Measurements from ENCODE around the gene SOWAHB.

The SOWAHB gene

DNA sequence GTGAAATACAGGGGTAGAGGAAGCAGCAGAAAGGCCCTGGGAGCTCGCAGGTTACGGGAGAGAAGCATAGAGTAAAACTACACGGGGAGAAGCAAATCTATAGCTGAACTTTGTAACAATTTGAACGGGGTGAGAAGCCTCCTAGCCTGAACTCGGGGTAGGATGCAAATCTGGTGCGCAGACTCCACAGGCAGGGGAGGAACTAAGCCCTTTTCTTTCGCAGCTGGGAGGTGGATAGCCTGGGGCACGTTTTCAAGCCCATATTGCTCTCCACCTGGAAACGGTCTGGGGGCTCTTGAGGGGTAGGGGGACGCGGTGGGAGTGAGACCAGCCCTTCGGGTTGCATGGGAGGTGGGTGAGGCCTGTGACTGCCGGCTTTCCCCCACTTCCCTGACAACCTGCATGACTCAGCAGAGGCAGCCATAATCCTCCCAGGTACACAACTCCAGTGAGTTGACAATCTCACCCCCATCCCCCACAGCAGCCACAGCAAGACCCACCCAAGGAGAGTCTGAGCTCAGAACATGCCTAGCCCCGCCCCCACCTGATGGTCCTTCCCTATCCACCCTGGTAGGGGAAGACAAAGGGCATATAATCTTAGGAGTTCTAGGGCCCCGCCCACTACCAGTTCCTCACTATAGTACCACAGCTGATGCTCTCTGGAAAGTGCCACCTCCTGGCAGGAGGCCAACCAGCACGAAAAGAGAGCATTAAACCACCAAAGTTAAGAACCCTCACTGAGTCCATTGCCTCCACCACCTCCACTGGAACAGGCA, 29.9 kb downstream of the SOWAHB start:
- FAIRE-seq (no peak), DNase-seq (ENCODE audit: insufficient read length) (no peak)
- no peak for TF ChIP-seq POLR2A (IDR thresholded peaks at IDR 0.05; ENCODE audit: low read depth, low read length)
- no peak for TF ChIP-seq POLR2AphosphoS5 (IDR thresholded peaks at IDR 0.05; ENCODE audit: low read depth, low read length)
- TF ChIP-seq TAF1 (IDR thresholded peaks at IDR 0.05; ENCODE audit: borderline replicate concordance, low read depth, low read length) = no peak

DNA sequence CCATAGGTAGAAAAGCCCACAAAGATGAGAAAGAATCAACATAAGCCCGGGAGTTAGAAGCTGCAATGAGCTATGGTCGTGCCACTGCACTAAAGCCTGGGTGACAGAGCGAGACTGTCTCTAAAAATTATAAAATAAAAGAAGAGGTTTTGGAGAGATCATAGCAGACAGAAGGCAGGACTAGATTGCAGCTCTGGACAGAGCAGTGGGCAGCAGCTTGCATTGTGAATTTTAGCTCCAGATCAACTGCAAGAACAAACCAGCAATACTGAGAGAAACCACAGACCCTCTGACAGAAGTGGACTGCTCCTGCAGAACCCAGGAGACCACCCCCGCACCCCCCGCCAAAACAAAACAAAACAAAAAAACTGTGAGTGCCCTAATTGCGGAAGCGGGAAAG, 30.6 kb downstream of the SOWAHB start:
- TF ChIP-seq POLR2AphosphoS5 (IDR thresholded peaks at IDR 0.05; ENCODE audit: low read depth, low read length) (no peak), POLR2A (IDR thresholded peaks at IDR 0.05; ENCODE audit: low read depth, low read length) (no peak), TAF1 (IDR thresholded peaks at IDR 0.05; ENCODE audit: borderline replicate concordance, low read depth, low read length) (no peak)
- DNase-seq (ENCODE audit: insufficient read length) (no peak), FAIRE-seq (no peak)

DNA sequence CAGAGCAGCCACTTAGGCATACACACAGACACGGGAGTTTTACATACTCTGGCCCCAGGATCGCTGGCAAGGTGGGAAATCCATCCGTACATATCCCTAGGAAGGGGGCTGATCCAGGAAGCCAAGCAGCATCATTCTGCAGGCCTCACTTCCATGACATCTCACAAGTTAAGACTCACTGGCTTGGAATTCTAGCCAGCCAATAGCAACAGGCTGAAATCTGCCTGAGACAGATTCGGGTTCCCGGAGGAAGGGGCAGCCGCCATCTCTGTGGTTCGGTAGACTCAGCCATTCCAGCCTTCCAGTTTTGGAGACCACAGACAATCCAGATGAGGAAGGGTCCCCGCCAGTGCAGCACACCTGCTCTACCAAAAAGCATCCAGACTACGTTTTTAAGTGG, 31.3 kb downstream of the SOWAHB start:
- DNase-seq (ENCODE audit: insufficient read length) (no peak), FAIRE-seq (no peak)
- TF ChIP-seq POLR2A (IDR thresholded peaks at IDR 0.05; ENCODE audit: low read depth, low read length) = no peak
- no peak for TF ChIP-seq POLR2AphosphoS5 (IDR thresholded peaks at IDR 0.05; ENCODE audit: low read depth, low read length)
- no peak for TF ChIP-seq TAF1 (IDR thresholded peaks at IDR 0.05; ENCODE audit: borderline replicate concordance, low read depth, low read length)

DNA sequence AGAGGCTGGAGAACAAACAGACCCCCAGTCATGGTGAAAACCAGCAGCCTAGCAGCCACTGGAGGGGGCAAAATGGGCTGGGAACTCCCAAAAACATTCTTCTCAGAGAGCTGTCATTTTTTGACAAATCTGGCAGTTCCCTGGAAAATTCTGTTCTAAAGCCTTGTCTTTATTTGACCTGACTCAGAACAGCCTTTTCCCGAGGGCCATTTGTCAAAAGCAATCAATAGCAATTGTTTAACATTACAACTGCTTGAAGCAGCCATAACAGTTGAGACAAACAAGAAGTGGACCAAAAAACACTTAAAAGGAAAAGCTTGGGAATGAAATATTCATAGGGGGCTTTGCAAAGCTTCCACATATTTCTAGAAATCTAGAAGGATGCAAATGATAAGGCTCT, 39.6 kb downstream of the SOWAHB start:
- no peak for DNase-seq (ENCODE audit: insufficient read length)
- FAIRE-seq = no peak
- TF ChIP-seq POLR2AphosphoS5 (IDR thresholded peaks at IDR 0.05; ENCODE audit: low read depth, low read length) (no peak), TAF1 (IDR thresholded peaks at IDR 0.05; ENCODE audit: borderline replicate concordance, low read depth, low read length) (no peak), POLR2A (IDR thresholded peaks at IDR 0.05; ENCODE audit: low read depth, low read length) (no peak)

- DNase-seq (ENCODE audit: insufficient read length) = no peak
- FAIRE-seq = no peak
- TF ChIP-seq POLR2A (IDR thresholded peaks at IDR 0.05; ENCODE audit: low read depth, low read length) (no peak), POLR2AphosphoS5 (IDR thresholded peaks at IDR 0.05; ENCODE audit: low read depth, low read length) (no peak), TAF1 (IDR thresholded peaks at IDR 0.05; ENCODE audit: borderline replicate concordance, low read depth, low read length) (no peak)
Measured at GRCh38 chr4:76857074-76857409, 40.9 kb downstream of the SOWAHB start.

DNA sequence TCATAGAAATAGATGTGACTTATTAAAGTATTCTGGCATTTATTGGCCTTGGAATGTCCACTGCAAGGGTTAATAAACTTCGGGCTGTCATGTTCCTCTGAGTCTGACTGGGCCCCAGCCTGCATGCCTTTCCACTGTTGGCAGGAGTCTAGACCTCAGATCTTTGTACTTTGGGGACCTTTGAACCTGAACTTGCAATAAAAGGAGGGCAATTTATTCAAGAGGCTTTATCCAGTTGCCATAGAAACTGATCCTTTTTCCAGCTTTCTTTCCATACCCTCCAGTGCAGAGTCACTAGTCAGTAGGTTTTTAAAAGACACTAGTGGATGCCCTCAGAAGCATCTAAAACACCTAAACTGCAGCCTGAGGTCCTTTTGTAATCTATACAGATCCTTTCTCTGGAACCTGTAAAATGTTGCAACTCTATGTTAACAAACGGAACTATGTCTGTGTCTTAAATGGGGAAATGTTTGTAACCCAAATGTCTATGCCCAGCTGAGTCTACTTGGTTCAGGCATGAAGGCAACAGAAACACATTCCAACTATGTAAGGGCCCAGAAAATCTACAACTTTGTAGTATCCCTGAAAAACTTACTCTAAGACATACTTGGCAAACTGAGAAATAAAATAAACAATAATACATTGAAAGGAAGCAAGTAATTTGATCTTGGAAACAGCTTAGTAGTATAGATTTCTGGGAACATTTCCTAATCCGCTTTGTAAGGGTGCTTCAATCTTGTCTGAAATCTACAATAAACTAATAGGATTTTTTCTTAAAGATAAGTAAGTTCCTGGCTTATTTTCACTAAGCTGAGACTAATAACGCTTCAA, 41.5 kb downstream of the SOWAHB start:
- no peak for DNase-seq (ENCODE audit: insufficient read length)
- TF ChIP-seq POLR2A (IDR thresholded peaks at IDR 0.05; ENCODE audit: low read depth, low read length) = no peak
- TF ChIP-seq POLR2AphosphoS5 (IDR thresholded peaks at IDR 0.05; ENCODE audit: low read depth, low read length) = no peak
- no peak for TF ChIP-seq TAF1 (IDR thresholded peaks at IDR 0.05; ENCODE audit: borderline replicate concordance, low read depth, low read length)
- no peak for FAIRE-seq

DNA sequence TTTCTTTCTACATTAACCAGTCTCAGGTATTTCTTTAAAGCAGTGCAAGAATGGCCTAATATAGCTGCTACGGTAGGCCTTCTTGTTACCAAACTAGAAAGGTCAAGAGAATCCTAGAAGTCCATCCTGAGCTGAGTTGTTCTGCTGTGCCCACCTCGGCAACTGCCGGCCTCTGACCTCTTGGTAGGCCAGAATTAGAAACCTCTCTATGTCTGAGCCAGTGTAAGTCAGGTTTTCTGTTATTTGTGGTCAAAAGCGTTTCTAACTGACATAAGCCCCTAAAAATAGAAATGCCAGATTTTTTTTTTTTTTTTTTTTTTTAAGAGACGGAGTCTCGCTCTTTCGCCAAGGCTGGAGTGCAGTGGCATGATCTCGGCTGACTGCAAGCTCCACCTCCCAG, 43.1 kb downstream of the SOWAHB start:
- DNase-seq (ENCODE audit: insufficient read length) (no peak), FAIRE-seq (no peak)
- TF ChIP-seq TAF1 (IDR thresholded peaks at IDR 0.05; ENCODE audit: borderline replicate concordance, low read depth, low read length) = no peak
- no peak for TF ChIP-seq POLR2AphosphoS5 (IDR thresholded peaks at IDR 0.05; ENCODE audit: low read depth, low read length)
- TF ChIP-seq POLR2A (IDR thresholded peaks at IDR 0.05; ENCODE audit: low read depth, low read length) = no peak

- FAIRE-seq (no peak), DNase-seq (ENCODE audit: insufficient read length) (no peak)
- TF ChIP-seq TAF1 (IDR thresholded peaks at IDR 0.05; ENCODE audit: borderline replicate concordance, low read depth, low read length) = no peak
- TF ChIP-seq POLR2AphosphoS5 (IDR thresholded peaks at IDR 0.05; ENCODE audit: low read depth, low read length) = no peak
Measured at GRCh38 chr4:76851375-76851774, 46.6 kb downstream of the SOWAHB start.

DNA sequence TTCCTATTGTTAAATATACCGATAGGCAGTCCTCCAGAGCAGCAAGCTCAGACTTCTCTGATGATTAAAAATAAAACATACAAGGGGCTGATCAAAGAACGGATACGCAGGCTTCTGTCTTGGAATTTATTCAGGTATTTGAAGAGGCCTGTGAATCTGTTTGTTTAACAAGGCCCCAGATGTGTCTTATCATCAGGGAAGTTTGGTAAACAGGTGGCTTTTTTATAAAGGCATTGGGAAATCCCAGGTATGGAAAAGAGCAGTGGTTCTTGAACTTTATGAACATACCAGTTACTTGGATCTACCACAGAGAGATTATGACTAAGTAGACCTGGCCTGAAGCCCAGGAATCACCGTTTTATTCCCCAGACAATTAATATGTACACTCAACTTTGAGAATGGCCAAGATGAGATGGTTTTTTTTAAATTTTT, 47.9 kb downstream of the SOWAHB start:
- TF ChIP-seq TAF1 (IDR thresholded peaks at IDR 0.05; ENCODE audit: borderline replicate concordance, low read depth, low read length) (no peak), POLR2AphosphoS5 (IDR thresholded peaks at IDR 0.05; ENCODE audit: low read depth, low read length) (no peak), POLR2A (IDR thresholded peaks at IDR 0.05; ENCODE audit: low read depth, low read length) (no peak)
- FAIRE-seq (no peak), DNase-seq (ENCODE audit: insufficient read length) (no peak)
